ENCODE results near the gene ARID4B. TPM values are rescaled to one million over a fixed set of nuclear protein-coding genes. Genes with fewer than 3 reads are reported as not detected.

The ARID4B gene
- total RNA-seq, 1 donor from 2014 or later, result 20.0 TPM

GRCh38 chr1:235351441-235351840, 23.5 kb upstream of the ARID4B start:
- Histone ChIP-seq H3K4me3 (ENCODE audit: low read depth, low read length) (no peak overlapping the region), H3K36me3 (ENCODE audit: control insufficient read depth, insufficient read depth, low read length) (no peaks in the 10 kb centered on the region), H3K27me3 (ENCODE audit: control insufficient read depth, insufficient read depth, low read length) (no peaks in the 10 kb centered on the region)
- no peak for DNase-seq (ENCODE audit: low read depth)
- TF ChIP-seq CTCF (IDR thresholded peaks at IDR 0.05; ENCODE audit: insufficient read depth, low read length, poor library complexity, severe bottlenecking), result no peak

- no peak for DNase-seq (ENCODE audit: low read depth)
- Histone ChIP-seq H3K27me3 (ENCODE audit: control insufficient read depth, insufficient read depth, low read length) (no peaks in the 10 kb centered on the region), H3K4me3 (ENCODE audit: low read depth, low read length) (no peak overlapping the region), H3K36me3 (ENCODE audit: control insufficient read depth, insufficient read depth, low read length) (no peaks in the 10 kb centered on the region)
- TF ChIP-seq CTCF (IDR thresholded peaks at IDR 0.05; ENCODE audit: insufficient read depth, low read length, poor library complexity, severe bottlenecking), result no peak
Measured at GRCh38 chr1:235343726-235344125, 15.7 kb upstream of the ARID4B start.

- Histone ChIP-seq H3K4me3 (ENCODE audit: low read depth, low read length) (no peak overlapping the region), H3K27me3 (ENCODE audit: control insufficient read depth, insufficient read depth, low read length) (no peaks in the 10 kb centered on the region), H3K36me3 (ENCODE audit: control insufficient read depth, insufficient read depth, low read length) (no peaks in the 10 kb centered on the region)
- TF ChIP-seq CTCF (IDR thresholded peaks at IDR 0.05; ENCODE audit: insufficient read depth, low read length, poor library complexity, severe bottlenecking), result no peak
- DNase-seq (ENCODE audit: low read depth), result no peak
Measured at GRCh38 chr1:235342471-235342870, 14.5 kb upstream of the ARID4B start.

- DNase-seq (ENCODE audit: low read depth), result no peak
- Histone ChIP-seq H3K4me3 (ENCODE audit: low read depth, low read length) (no peak overlapping the region), H3K27me3 (ENCODE audit: control insufficient read depth, insufficient read depth, low read length) (no peaks in the 10 kb centered on the region), H3K36me3 (ENCODE audit: control insufficient read depth, insufficient read depth, low read length) (no peaks in the 10 kb centered on the region)
- no peak for TF ChIP-seq CTCF (IDR thresholded peaks at IDR 0.05; ENCODE audit: insufficient read depth, low read length, poor library complexity, severe bottlenecking)
Measured at GRCh38 chr1:235342039-235342438, 14.1 kb upstream of the ARID4B start.

GRCh38 chr1:235341334-235341733, 13.4 kb upstream of the ARID4B start:
- Histone ChIP-seq H3K27me3 (ENCODE audit: control insufficient read depth, insufficient read depth, low read length) (no peaks in the 10 kb centered on the region), H3K36me3 (ENCODE audit: control insufficient read depth, insufficient read depth, low read length) (no peaks in the 10 kb centered on the region), H3K4me3 (ENCODE audit: low read depth, low read length) (no peak overlapping the region)
- TF ChIP-seq CTCF (IDR thresholded peaks at IDR 0.05; ENCODE audit: insufficient read depth, low read length, poor library complexity, severe bottlenecking), result no peak
- DNase-seq (ENCODE audit: low read depth), result no peak

GRCh38 chr1:235339746-235340145, 11.8 kb upstream of the ARID4B start:
- H3K36me3 ChIP-seq (ENCODE audit: control insufficient read depth, insufficient read depth, low read length), result no peaks in the 10 kb centered on the region
- H3K27me3 ChIP-seq (ENCODE audit: control insufficient read depth, insufficient read depth, low read length), result no peaks in the 10 kb centered on the region
- no peak for DNase-seq (ENCODE audit: low read depth)
- no peak overlapping the region for H3K4me3 ChIP-seq (ENCODE audit: low read depth, low read length)
- no peak for TF ChIP-seq CTCF (IDR thresholded peaks at IDR 0.05; ENCODE audit: insufficient read depth, low read length, poor library complexity, severe bottlenecking)

Data from kidney epithelial cell (primary cell).